K562 (cell line): Measurements from ENCODE around the gene ZNF607. TPM values are rescaled to one million over a fixed set of nuclear protein-coding genes. Genes with fewer than 3 reads are reported as not detected.

ENCODE experiments used
- CLOCK ChIP-seq: fragments of 250-450 bp; sonication (Bioruptor Pico); IDR thresholded peaks from 2 replicates; pipeline ENCODE4 v1.4.0; 2020; ENCODE audit warnings: mild to moderate bottlenecking, moderate library complexity, borderline replicate concordance
- CTCFL ChIP-seq: IDR thresholded peaks from 2 replicates; pipeline ENCODE4 v1.6.1; 2011; ENCODE audit warnings: borderline replicate concordance, low read depth, mild to moderate bottlenecking, moderate library complexity, low read length; ENCODE audit not compliant: insufficient read depth, poor library complexity, severe bottlenecking
- JUNB ChIP-seq: fragments of 450-650 bp; formaldehyde crosslinking; conservative IDR thresholded peaks from 2 replicates; pipeline ENCODE4 v1.4.0; 2020; ENCODE audit warnings: mild to moderate bottlenecking
- REST ChIP-seq, 2 experiments: fragments of 450-650 bp; formaldehyde crosslinking in 1 of 2; IDR thresholded peaks; 2 replicates each; pipeline versions ENCODE4 v1.4.0 to v1.6.1; 2014 to 2020; ENCODE audit warnings: mild to moderate bottlenecking in 2 of 2, borderline replicate concordance in 1 of 2, low read depth in 1 of 2
- polyA plus RNA-seq, 8 experiments: library from polyadenylated mRNA; depleted of rRNA in 4 of 8; stranded (reverse) in 5 of 8; unstranded in 3 of 8; fragments of >200 nt; fragmentation: Nextera tagmentation in 2 of 8; fragmentation: Illumina TruSeq in 1 of 8; extraction: Ambion mirVana in 2 of 8; extraction: Trizol in 1 of 8; gene quantifications; 2 replicates each; pipeline versions ENCODE4 v1.2.1 to v1.2.3, GENCODE V29; 2011 to 2014; ENCODE audit warnings: inconsistent platforms in 1 of 8, missing spikeins in 1 of 8
- total RNA-seq, 7 experiments: library from RNA; depleted of rRNA in 6 of 7; stranded (reverse); fragments of >200 nt in 6 of 7; fragmentation: Illumina TruSeq in 2 of 7; extraction: Trizol in 2 of 7; gene quantifications; 2 replicates each; pipeline versions ENCODE4 v1.2.1 to v1.2.3, GENCODE V29; 2011 to 2021; ENCODE audit warnings: low replicate concordance in 1 of 7

Gene ZNF607
- total and polyA plus RNA-seq, 9 of the 15 experiments (the other 6 are each of a cell fraction or from before 2014, with no cell fraction given): 0.65 to 5.1 (median 3.6) TPM

- TF ChIP-seq CLOCK (CRISPR knock-in tag): no peak
- TF ChIP-seq REST (IDR thresholded peaks at IDR 0.05; ENCODE audit: borderline replicate concordance): no peak
- TF ChIP-seq REST (CRISPR knock-in tag; IDR thresholded peaks at IDR 0.05; ENCODE audit: low read depth): no peak
- TF ChIP-seq JUNB: no peak
- TF ChIP-seq CTCFL: no peak
These were observed 5.6 kb upstream of the ZNF607 start (continued) for GRCh38 chr19:37725181-37725580.
